Activated CD4-positive, alpha-beta T cell treated with anti-CD3 and anti-CD28 coated beads, Interleukin-2, amount 50 U/mL, for 24 hours (primary cell): ENCODE data around the gene FOLH1.
"Not testable (repeated sequence)": the region's sequence is repeated elsewhere in the genome, so short reads cannot be mapped to it uniquely, and the experiment has no call there.

Source experiments
- DNase-seq, 2 donors: peaks; one replicate each; pipeline ENCODE4 v3.0.0-alpha.2; 2020; ENCODE audit warnings: low read depth in 1 of 2, low spot score in 1 of 2

FOLH1 gene

DNA sequence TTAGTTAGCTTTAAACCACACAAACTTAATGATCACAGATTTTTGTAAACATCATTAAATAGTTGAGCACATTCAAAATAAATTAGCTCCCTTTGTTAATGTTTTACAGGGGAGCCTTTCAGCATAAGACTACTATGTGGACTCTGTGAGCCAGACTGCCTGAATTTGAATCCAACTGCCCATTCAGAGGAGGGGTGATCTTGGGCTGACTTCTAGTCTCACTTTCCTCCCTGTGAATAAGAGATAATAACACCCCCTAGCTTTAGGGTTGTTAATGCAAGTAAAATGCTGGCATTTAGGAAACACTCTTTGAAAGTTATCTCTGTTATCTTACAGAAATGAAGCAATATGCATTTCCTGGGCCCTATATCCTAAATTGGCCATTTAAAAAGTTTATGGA is 23.6 kb downstream of the FOLH1 start:
- DNase-seq = not testable (repeated sequence)

- DNase-seq = not testable (repeated sequence)
These were observed 30.5 kb downstream of the FOLH1 start for GRCh38 chr11:49177936-49178335.

DNA sequence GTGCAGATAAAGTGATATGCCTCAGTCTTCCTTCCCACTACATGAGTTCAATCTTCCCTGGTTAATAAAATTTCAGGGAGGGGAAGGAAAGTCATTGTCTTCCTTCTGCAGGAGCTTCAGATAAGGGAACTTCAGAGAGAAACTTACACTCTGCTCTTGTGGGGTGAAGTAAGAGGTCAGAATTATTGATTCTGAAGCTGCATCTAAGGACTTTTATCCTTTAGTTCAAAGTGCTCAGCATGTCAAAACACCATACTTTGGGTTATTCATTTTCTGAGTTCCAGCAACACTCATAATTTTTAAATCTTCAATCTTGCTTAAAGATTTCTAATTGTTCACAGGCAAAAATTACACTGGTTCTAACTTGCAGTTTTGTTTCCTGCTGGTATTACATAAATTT is 33.0 kb downstream of the FOLH1 start:
- not testable (repeated sequence) for DNase-seq

DNA sequence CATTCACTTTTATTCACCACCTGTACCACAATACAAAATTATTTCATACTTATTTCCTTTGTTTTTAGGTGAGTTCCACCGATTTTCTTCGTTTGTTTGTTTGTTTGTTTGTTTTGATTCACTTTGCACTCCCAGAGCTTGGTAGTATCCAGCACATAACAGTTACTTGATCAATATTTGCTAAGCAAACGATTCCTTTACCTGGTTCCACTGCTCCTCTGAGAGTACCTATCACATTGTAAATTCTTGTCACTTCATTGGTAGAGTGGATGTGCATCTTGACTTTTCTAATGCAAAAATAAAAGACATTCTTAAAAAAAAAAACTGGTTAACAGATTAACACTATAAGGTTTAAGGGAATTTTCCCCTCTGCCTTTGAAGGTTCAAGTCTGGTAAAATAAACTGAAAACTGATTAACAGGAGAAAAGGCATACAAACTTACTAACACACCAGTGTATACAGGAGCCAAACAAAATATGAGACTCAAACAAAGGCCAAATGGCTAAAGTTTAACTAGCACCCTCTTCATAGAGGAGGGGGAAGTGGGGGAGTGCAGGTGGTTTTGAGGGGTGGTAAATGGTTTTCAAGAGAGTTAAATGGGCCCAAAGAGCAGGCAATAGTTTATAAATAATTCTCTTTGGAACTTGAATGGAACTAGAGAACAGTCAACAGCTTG is 33.6 kb downstream of the FOLH1 start:
- DNase-seq = not testable (repeated sequence)

- not testable (repeated sequence) for DNase-seq
These were observed 36.8 kb downstream of the FOLH1 start for GRCh38 chr11:49171613-49172012.

- not testable (repeated sequence) for DNase-seq
These were observed 38.8 kb downstream of the FOLH1 start for GRCh38 chr11:49169579-49169978.

- not testable (repeated sequence) for DNase-seq
These were observed 39.4 kb downstream of the FOLH1 start for GRCh38 chr11:49168992-49169391.

GRCh38 chr11:49151211-49151610 is 57.2 kb downstream of the FOLH1 start:
- DNase-seq = no peak

DNA sequence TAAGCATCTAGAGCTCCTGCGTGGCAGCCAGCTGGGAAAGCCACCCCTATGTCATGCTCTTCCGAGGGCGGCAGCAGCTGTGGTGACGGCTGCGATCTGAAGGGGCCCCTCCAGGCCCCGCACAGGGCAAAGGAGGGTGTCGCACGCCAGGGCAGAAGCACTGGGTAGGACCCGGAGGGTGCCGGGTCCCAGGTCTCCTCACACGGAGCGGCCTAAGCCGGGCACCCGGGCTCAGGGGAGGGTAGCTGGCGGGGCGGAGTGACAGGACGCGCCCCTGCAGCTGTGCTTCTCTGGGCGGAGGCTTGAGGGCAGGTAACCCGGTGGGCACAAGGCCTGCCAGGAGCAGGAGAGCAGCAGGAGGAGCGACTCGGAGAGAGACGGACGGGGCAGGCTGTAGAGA is 106.0 kb downstream of the FOLH1 start:
- not testable (repeated sequence) for DNase-seq
